Caco-2 (cell line): ENCODE measurements around the gene NGEF. TPM values are rescaled to one million over a fixed set of nuclear protein-coding genes. Genes with fewer than 3 reads are reported as not detected.

Source experiments
- BruUV-seq: library from RNA; stranded (reverse); fragments of 400-500 nt; replicated peaks from 2 replicates; lab custom pipeline; 2021; lab: Mats Ljungman, UMichigan
- CTCF ChIA-PET: fragments of 300-600 bp; sonication (Branson Sonifier 250); formaldehyde crosslinking; loops from one replicate; lab custom pipeline; 2022; ENCODE audit warnings: antibody characterized with exemption; lab: Charles Lee
- POLR2A ChIA-PET: fragments of 300-600 bp; sonication (Branson Sonifier 250); formaldehyde crosslinking; loops from one replicate; lab custom pipeline; 2022; ENCODE audit warnings: antibody characterized with exemption; lab: Charles Lee
- DNase-seq, 2 experiments: peaks; one replicate each; pipeline versions ENCODE4 v3.0.0 to v3.0.0-alpha.2; 2020 to 2022
- H3K27me3 ChIP-seq: replicated peaks from 2 replicates; pipeline ENCODE4 v1.6.0; 2011; ENCODE audit warnings: low read length; ENCODE audit not compliant: control insufficient read depth, insufficient read depth
- H3K36me3 ChIP-seq: 2 replicates; pipeline ENCODE4 v1.5.1; 2011; ENCODE audit warnings: low read length; ENCODE audit not compliant: control insufficient read depth, insufficient read depth
- H3K4me1 ChIP-seq: fragments of 250-450 bp; sonication (Bioruptor Pico); 2 replicates; pipeline ENCODE4 v1.5.1; 2020; ENCODE audit warnings: mild to moderate bottlenecking
- H3K4me3 ChIP-seq: 2 replicates; pipeline ENCODE4 v1.5.1; 2011; ENCODE audit warnings: low read depth, mild to moderate bottlenecking, control low read depth, low read length
- H3K9me3 ChIP-seq: fragments of 250-450 bp; sonication (Bioruptor Pico); 2 replicates; pipeline ENCODE4 v1.5.1; 2020; ENCODE audit warnings: mild to moderate bottlenecking, moderate library complexity
- H3K27ac Mint-ChIP-seq: one replicate; pipeline ENCODE4 v1.8.0; 2022; ENCODE audit warnings: mixed read lengths; ENCODE audit not compliant: unreplicated experiment
- H3K27me3 Mint-ChIP-seq: one replicate; pipeline ENCODE4 v1.8.0; 2022; ENCODE audit warnings: mixed read lengths; ENCODE audit not compliant: insufficient read depth, unreplicated experiment
- H3K36me3 Mint-ChIP-seq: one replicate; pipeline ENCODE4 v1.8.0; 2022; ENCODE audit warnings: mild to moderate bottlenecking, mixed read lengths; ENCODE audit not compliant: insufficient read depth, unreplicated experiment
- H3K4me1 Mint-ChIP-seq: one replicate; pipeline ENCODE4 v1.8.0; 2022; ENCODE audit warnings: low read depth, mixed read lengths; ENCODE audit not compliant: unreplicated experiment
- H3K4me3 Mint-ChIP-seq: one replicate; pipeline ENCODE4 v1.8.0; 2022; ENCODE audit warnings: mild to moderate bottlenecking, moderate library complexity, mixed read lengths; ENCODE audit not compliant: unreplicated experiment
- H3K9me3 Mint-ChIP-seq: one replicate; pipeline ENCODE4 v1.8.0; 2022; ENCODE audit warnings: mixed read lengths; ENCODE audit not compliant: unreplicated experiment
- CTCF ChIP-seq, 2 experiments: fragments of 200-600 bp in 1 of 2; IDR thresholded peaks; 1 replicate in 1 of 2; 2 replicates in 1 of 2; pipeline versions ENCODE4 v1.5.1 to v1.8.0; 2011 to 2022; ENCODE audit warnings: antibody characterized with exemption in 1 of 2, control low read depth in 1 of 2, inconsistent platforms in 1 of 2, low read depth in 1 of 2, low read length in 1 of 2, mild to moderate bottlenecking in 1 of 2, moderate library complexity in 1 of 2; ENCODE audit not compliant: insufficient read depth in 1 of 2, severe bottlenecking in 1 of 2, unreplicated experiment in 1 of 2
- intact Hi-C: fragments of 100-400 bp; cut with micrococcal nuclease; formaldehyde crosslinking; loops from one replicate; pipeline ENCODE4 v1.10.0; 2022; ENCODE audit not compliant: unreplicated experiment
- total RNA-seq: library from RNA; stranded (reverse); gene quantifications from 2 replicates; pipeline ENCODE4 v1.2.3, GENCODE V29; 2022

NGEF gene
- total RNA-seq, 1 experiment from 2014 or later: 0.77 TPM

- Histone ChIP-seq H3K4me1 (no peaks in the 10 kb centered on the region), H3K9me3 (no peaks in the 10 kb centered on the region), H3K4me3 (no peak overlapping the region), H3K27me3 (no peaks in the 10 kb centered on the region), H3K36me3 (no peaks in the 10 kb centered on the region)
- ChIA-PET POLR2A (no interaction called here), CTCF (no interaction called here)
- no peak for TF ChIP-seq CTCF (IDR thresholded peaks at IDR 0.05; ENCODE audit: insufficient read depth in 1 of 2, low read depth in 1 of 2, low read length in 1 of 2, severe bottlenecking in 1 of 2, unreplicated experiment in 1 of 2)
- DNase-seq: no peak
- no TSS peak for BruUV-seq
- intact Hi-C loops: no loop called here
- no peak overlapping the region for H3K27ac Mint-ChIP-seq
- H3K4me1 Mint-ChIP-seq: no peaks in the 10 kb centered on the region
- H3K9me3 Mint-ChIP-seq: no peaks in the 10 kb centered on the region
- H3K27me3 Mint-ChIP-seq: no peaks in the 10 kb centered on the region
- H3K4me3 Mint-ChIP-seq: no peak overlapping the region
- no peaks in the 10 kb centered on the region for H3K36me3 Mint-ChIP-seq
These were observed 43.0 kb downstream of the NGEF start for GRCh38 chr2:232970051-232970450.

GRCh38 chr2:232967474-232967873, 45.6 kb downstream of the NGEF start:
- no peak for TF ChIP-seq CTCF (IDR thresholded peaks at IDR 0.05; ENCODE audit: insufficient read depth in 1 of 2, low read depth in 1 of 2, low read length in 1 of 2, severe bottlenecking in 1 of 2, unreplicated experiment in 1 of 2)
- POLR2A ChIA-PET: no interaction called here
- no peak overlapping the region for H3K4me3 ChIP-seq

GRCh38 chr2:232966122-232966521, 46.9 kb downstream of the NGEF start:
- Histone ChIP-seq H3K4me3 (no peak overlapping the region), H3K36me3 (no peaks in the 10 kb centered on the region), H3K4me1 (no peaks in the 10 kb centered on the region), H3K27me3 (no peaks in the 10 kb centered on the region), H3K9me3 (no peaks in the 10 kb centered on the region)
- Mint-ChIP-seq H3K9me3 (no peaks in the 10 kb centered on the region), H3K4me1 (no peaks in the 10 kb centered on the region), H3K27me3 (no peaks in the 10 kb centered on the region), H3K36me3 (no peaks in the 10 kb centered on the region), H3K4me3 (no peak overlapping the region), H3K27ac (no peak overlapping the region)
- no TSS peak for BruUV-seq
- DNase-seq: no peak
- TF ChIP-seq CTCF (IDR thresholded peaks at IDR 0.05; ENCODE audit: insufficient read depth in 1 of 2, low read depth in 1 of 2, low read length in 1 of 2, severe bottlenecking in 1 of 2, unreplicated experiment in 1 of 2): no peak
- POLR2A ChIA-PET: no interaction called here
- CTCF ChIA-PET: no interaction called here
- intact Hi-C loops: no loop called here

More at GRCh38 chr2:232967474-232967873, 45.6 kb downstream of the NGEF start:
- no peaks in the 10 kb centered on the region for H3K4me1 ChIP-seq
- H3K27me3 ChIP-seq: no peaks in the 10 kb centered on the region
- no peaks in the 10 kb centered on the region for H3K9me3 Mint-ChIP-seq
- no peak overlapping the region for H3K4me3 Mint-ChIP-seq
- H3K27ac Mint-ChIP-seq: no peak overlapping the region
- DNase-seq: no peak
- CTCF ChIA-PET: no interaction called here
- H3K36me3 ChIP-seq: no peaks in the 10 kb centered on the region
- BruUV-seq: no TSS peak
- intact Hi-C loops: no loop called here
- no peaks in the 10 kb centered on the region for H3K27me3 Mint-ChIP-seq
- H3K36me3 Mint-ChIP-seq: no peaks in the 10 kb centered on the region
- H3K4me1 Mint-ChIP-seq: no peaks in the 10 kb centered on the region
- no peaks in the 10 kb centered on the region for H3K9me3 ChIP-seq
